SIG-M5 (cell line): ENCODE data around the gene BHLHE23.
"Not testable (repeated sequence)": the region's sequence is repeated elsewhere in the genome, so short reads cannot be mapped to it uniquely, and the experiment has no call there.

Experiments
- DNase-seq: peaks from one replicate; lab custom pipeline; 2025; lab: John Stamatoyannopoulos, UW

The BHLHE23 gene

DNA sequence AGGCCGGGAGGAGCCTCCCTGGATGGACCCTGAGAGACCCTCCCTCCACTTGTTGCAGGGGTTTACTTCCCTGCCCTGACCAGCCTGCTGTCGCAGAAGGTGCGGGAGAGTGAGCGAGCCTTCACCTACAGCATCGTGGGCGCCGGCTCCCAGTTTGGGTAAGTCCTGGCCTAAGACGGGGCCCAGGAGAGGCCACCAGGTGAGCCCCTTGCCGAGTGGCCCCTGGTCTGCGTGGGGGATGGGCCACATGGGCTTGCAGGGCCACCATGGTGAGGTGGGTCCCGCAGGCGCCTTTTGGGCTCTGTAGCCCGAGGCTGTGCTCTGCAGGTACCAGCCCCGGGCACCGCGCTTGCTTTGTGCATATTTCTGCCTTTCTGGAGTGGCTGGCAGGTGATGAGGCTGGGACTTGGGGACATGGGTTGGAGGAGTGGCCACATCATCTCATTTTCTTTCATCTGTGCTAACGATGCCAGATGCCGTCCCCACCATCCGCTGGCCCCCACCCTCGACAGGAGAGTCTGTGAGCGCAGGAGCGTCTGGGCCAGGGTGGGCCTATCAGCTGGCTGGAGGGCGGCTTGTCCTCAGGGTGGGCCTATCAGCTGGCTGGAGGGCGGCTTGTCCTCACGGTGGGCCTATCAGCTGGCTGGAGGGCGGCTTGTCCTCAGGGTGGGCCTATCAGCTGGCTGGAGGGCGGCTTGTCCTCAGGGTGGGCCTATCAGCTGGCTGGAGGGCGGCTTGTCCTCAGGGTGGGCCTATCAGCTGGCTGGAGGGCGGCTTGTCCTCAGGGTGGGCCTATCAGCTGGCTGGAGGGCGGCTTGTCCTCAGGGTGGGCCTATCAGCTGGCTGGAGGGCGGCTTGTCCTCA, 46.1 kb downstream of the BHLHE23 start:
- DNase-seq = not testable (repeated sequence)

DNA sequence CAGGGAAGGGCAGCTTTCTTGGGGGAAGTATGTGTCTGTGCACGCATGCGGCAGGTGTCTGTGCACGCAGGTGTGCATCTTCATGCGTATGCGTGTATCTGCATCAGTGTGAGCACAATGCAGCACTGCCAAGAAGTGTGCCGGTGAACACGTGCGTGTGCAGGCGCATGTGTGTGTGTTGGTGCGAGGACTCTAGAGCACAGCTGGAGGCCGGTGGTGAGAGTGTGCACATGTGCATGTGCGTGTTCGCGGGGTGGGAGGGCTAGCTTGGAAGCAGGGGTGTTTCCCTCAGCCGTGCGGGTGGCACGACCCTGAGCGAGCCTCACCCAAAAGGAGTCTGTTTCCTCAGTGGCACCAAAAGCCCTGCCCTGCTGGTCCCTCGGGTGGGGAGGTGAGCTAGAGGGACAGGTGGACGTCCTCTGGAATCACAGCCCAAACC, 46.7 kb downstream of the BHLHE23 start:
- DNase-seq = no peak

DNA sequence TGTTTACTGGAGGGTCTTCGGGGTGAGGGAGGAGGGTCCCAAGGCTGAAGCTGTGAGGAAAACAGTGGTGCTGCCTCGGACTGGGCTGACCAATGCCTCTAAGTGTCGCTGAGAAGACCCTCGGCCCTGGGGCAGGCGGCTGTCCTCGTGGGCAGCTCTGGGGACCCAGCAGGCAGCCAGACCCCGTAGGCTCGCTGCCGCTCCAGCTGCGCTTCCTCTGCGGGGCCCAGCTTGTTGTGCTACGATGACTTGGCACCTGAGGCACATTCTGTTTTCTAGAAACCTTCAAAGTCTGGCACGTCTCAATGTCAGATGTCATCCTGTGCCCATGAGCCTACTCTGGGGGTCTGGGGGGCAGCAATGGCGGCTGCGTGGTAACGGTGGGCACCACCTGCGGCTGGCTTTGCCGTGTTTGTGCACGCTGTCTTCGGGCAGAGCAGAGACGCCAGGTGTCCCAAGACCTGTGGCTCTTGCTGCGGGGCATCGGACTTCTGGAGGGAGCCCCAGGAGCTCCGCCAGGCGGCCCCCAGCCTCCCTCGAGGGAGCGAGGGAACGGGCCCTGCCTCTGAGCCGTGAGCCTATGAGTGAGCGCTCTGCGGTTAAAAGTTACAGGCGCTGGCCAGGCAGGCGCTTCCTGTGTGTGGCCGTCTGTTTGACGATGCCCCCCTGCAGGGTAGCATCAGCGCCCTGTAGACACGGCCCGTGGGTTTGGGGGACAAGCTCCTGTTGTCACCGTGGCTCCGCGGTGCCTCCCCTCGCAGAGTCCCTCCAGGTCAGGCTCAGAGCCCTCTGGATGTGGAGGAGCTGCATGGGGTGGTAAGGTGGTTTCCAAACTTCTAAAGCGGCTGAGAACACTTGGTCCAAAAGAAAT, 47.4 kb downstream of the BHLHE23 start:
- no peak for DNase-seq

DNA sequence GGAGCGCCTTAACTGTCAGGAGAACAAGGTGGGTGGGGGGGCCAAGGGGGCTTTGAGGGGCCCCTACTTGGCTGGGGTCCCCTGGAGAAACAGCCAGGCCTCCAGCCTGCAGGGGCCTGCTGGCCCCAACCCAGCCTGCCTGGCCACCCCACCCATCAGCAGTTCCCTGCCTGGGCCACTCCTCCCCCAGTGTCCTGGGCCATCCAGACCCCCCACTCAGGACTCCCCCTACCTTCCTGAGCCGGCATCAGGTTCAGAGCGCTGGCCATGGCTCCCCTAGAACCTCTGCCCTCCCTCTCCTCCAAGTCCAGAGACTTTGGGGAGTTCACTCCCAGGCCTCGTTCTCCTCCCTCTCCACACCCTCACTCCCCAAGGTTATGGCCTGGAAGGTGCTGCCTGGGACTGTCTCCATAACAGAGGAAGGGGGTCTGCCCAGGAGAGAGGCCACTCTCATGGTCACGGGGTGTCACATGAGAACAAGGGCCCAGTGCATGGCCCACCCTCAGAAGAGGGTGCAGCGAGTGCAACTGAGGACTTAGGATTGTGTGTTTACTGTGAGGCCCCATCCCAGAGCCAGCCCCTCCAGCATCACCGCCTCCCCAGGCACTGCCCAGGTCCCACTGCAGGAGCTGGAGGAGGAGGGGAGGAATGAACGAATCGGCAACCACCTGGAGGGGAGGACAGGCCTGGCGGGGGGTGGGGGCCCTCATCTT, 48.2 kb downstream of the BHLHE23 start:
- no peak for DNase-seq

DNA sequence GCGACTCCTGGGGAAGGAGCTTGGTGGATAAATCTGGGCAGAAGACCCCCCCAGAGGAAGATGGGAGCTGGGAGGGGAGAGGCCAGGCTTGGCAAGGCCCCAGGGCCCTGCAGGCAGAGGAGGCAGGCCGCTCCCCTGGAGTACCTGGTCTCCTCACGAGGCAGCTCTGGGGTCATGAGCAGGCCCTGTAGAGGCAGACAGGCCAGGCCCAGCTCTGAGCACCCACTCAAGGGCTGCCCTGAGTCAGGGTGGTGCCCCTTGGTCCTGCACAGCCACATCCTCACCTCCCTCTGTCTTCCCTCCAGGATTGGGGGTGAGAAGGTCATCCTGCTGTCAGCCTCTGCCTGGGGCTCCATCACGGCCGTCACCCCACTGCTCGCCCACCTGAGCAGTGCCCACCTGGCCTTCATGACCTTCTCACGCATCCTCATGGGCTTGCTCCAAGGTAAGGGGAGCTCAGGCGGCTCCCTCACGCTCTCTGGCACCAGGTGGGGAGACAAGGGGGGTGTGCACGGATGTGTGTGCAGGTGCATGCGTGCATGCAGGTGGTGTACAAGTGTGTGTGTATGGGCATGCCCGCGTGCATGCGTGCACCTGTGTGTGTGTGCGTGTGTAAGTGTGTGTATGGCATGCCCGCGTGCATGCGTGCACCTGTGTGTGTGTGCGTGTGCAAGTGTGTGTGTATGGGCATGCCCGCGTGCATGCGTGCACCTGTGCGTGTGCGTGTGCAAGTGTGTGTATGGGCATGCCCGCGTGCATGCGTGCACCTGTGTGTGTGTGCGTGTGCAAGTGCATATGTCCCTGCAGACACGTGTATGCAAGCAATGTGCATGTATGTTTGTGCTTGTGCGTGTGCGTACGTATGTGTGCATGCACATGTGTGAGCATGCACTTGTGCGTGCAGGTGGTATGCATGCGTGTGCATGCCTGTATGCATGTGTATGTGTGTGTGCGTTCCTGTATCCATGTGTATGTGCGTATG, 49.3 kb downstream of the BHLHE23 start:
- DNase-seq = no peak

DNA sequence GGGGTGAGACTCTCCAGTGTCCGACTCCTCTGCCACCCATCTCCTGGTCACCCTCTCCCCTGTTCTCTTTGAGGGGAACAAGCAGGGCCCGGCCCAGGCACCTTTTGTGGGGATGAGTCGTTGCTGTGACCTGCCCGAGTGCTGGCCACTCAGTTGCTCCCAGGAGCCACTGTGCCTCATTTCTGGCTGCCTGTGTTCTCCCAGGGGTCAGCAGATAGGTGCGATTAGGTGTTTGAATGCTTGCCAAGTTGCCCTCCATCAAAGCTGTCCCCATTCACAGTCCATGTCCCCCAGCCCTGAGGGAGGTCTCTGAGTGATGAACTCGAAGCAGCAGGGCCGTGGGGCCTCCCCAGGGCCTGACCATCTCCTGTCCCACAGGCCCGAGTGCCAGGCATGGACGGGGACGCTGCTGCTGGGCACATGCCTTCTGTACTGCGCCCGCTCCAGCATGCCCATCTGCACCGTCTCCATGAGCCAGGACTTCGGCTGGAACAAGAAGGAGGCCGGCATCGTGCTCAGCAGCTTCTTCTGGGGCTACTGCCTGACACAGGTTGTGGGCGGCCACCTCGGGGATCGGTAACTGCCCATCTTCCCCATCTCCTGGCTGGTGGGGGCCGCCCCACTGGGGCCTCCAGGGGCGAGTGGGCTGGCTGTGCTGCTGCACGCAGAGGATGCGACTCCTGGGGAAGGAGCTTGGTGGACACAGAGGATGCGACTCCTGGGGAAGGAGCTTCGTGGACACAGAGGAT, 50.2 kb downstream of the BHLHE23 start:
- no peak for DNase-seq
